Cardiac muscle cell (in vitro differentiated cells and primary cell): ENCODE results near the gene YBEY. TPM values are rescaled to one million over a fixed set of nuclear protein-coding genes. Genes with fewer than 3 reads are reported as not detected.

ENCODE experiments used
- DNase-seq, 2 donors: peaks; one replicate each; pipeline versions ENCODE4 v3.0.0 to v3.0.0-alpha.2; 2010 to 2017; ENCODE audit warnings: low read depth in 1 of 2, low spot score in 1 of 2
- H3K27ac ChIP-seq: fragments of 200-600 bp; sonication (generic); 2 replicates; pipeline ENCODE4 v1.5.1; 2016
- H3K27me3 ChIP-seq: fragments of 200-600 bp; sonication (generic); 2 replicates; pipeline ENCODE4 v1.6.0; 2016; ENCODE audit warnings: control low read depth
- H3K36me3 ChIP-seq: fragments of 200-600 bp; sonication (generic); 2 replicates; pipeline ENCODE4 v1.5.1; 2016; ENCODE audit warnings: control low read depth
- H3K4me1 ChIP-seq: fragments of 200-600 bp; sonication (generic); 2 replicates; pipeline ENCODE4 v1.8.1; 2017; ENCODE audit warnings: low read depth, mild to moderate bottlenecking, mixed run types
- H3K4me3 ChIP-seq: fragments of 200-600 bp; sonication (generic); 2 replicates; pipeline ENCODE4 v1.5.1; 2016; ENCODE audit warnings: mild to moderate bottlenecking
- H3K9me3 ChIP-seq: fragments of 200-600 bp; sonication (generic); 2 replicates; pipeline ENCODE4 v1.5.1; 2017; ENCODE audit warnings: low read depth, mild to moderate bottlenecking, control low read depth
- polyA plus RNA-seq: library from polyadenylated mRNA; unstranded; fragments of >200 nt; fragmentation: Nextera tagmentation; extraction: Ambion mirVana; gene quantifications from 2 replicates; pipeline ENCODE4 v1.2.1, GENCODE V29; 2016
- total RNA-seq: library from RNA; depleted of rRNA; stranded (reverse); fragments of >200 nt; gene quantifications from 2 replicates; pipeline ENCODE4 v1.2.3, GENCODE V29; 2016
- TF ChIP-seq, protein P1 (sequence below): IDR thresholded peaks from 2 replicates; pipeline ENCODE4 v1.5.1; 2012; ENCODE audit warnings: low read depth, mild to moderate bottlenecking, low read length

The YBEY gene
- total and polyA plus RNA-seq, 2 experiments from 2014 or later, result 17.9 to 25.5 TPM

DNA sequence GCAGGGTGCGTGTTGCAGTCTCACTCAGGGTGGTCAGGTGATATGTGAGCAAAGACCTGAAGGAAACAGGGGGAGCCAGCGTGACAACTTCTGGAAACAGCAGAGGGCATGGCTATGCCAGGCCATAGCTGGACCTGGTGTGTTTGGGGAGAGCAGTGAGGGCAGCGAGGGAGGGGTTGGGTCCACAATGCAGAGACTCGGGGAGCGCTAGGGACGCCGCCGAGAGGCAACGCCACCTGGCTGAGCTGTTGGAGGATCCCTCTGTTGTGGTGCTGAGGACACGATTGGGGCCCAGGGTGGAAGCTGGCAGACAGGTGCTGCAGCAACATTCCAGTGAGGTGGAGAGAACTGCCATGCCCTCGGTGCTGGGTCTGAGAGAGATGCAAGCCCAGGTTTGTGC, 31.0 kb upstream of the YBEY start:
- no peaks in the 10 kb centered on the region for H3K27me3 ChIP-seq
- H3K4me1 ChIP-seq, result no peaks in the 10 kb centered on the region
- no peak overlapping the region for H3K4me3 ChIP-seq
- peaks cover 68% of the 10 kb centered on the region for H3K36me3 ChIP-seq
- no peaks in the 10 kb centered on the region for H3K9me3 ChIP-seq
- no peak for DNase-seq
- H3K27ac ChIP-seq, result no peak overlapping the region
- TF ChIP-seq, protein P1, sequence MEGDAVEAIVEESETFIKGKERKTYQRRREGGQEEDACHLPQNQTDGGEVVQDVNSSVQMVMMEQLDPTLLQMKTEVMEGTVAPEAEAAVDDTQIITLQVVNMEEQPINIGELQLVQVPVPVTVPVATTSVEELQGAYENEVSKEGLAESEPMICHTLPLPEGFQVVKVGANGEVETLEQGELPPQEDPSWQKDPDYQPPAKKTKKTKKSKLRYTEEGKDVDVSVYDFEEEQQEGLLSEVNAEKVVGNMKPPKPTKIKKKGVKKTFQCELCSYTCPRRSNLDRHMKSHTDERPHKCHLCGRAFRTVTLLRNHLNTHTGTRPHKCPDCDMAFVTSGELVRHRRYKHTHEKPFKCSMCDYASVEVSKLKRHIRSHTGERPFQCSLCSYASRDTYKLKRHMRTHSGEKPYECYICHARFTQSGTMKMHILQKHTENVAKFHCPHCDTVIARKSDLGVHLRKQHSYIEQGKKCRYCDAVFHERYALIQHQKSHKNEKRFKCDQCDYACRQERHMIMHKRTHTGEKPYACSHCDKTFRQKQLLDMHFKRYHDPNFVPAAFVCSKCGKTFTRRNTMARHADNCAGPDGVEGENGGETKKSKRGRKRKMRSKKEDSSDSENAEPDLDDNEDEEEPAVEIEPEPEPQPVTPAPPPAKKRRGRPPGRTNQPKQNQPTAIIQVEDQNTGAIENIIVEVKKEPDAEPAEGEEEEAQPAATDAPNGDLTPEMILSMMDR, result no peak

DNA sequence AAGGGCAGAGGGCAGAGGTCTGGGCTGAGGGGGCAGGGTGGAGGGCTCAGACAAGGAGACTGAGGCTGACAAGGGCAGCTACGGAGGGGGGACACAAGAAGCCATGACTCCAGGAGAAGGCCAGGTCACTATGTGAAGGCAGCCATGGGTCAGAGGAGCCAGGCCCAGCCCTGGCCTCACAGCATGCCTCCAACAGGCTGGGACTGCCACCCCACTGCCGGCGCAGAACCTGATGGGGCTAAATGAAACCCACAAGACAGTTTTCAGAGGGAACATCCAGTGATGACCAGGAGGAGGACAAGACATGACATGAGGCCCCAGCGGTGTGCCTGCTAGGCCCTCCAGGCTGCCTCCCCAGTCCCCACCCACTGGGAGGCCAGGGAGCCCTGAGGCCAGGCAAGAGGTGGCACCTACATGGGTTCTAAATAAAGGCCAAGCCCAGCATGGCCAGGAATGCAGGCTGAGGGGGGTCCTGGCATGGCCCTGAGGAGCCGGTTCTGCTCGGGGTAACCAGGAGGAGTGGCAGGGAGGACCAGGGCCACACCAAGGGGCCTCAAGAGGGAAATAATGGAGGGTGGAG, 30.3 kb upstream of the YBEY start:
- DNase-seq, result no peak

DNA sequence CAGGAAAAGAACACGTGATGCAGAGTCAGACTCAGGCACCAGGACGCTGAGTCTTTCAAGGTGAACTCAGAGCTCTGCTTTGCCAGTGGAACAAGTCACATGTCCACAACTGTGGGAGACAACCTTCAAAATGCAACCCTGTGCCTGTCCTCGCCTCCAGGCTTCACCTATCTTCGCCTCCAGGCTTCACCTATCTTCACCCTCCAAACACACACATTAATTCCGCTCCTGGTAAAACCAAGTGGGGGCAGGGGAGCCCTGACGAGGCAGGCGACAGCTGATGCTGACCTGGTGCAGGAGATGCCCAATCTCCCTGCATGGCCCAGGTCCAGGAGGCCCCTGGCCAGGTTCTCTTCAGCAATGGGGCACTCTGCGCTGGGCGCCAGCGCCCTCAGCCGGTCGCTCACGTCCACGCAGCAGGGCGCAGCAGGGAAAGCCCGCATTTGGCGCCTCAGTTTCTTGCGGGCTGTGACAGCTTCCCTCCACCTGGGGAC, 29.6 kb upstream of the YBEY start:
- TF ChIP-seq, protein P1, result no peak
- no peaks in the 10 kb centered on the region for H3K27me3 ChIP-seq
- H3K27ac ChIP-seq, result no peak overlapping the region
- peaks cover 70% of the 10 kb centered on the region for H3K36me3 ChIP-seq
- H3K4me3 ChIP-seq, result no peak overlapping the region
- DNase-seq, result no peak
- no peaks in the 10 kb centered on the region for H3K4me1 ChIP-seq
- no peaks in the 10 kb centered on the region for H3K9me3 ChIP-seq

More for the DNA sequence above, 30.3 kb upstream of the YBEY start:
- Histone ChIP-seq H3K27ac (no peak overlapping the region), H3K9me3 (no peaks in the 10 kb centered on the region), H3K4me1 (no peaks in the 10 kb centered on the region), H3K36me3 (peaks cover 69% of the 10 kb centered on the region), H3K27me3 (no peaks in the 10 kb centered on the region), H3K4me3 (no peak overlapping the region)
- TF ChIP-seq, protein P1, result no peak

DNA sequence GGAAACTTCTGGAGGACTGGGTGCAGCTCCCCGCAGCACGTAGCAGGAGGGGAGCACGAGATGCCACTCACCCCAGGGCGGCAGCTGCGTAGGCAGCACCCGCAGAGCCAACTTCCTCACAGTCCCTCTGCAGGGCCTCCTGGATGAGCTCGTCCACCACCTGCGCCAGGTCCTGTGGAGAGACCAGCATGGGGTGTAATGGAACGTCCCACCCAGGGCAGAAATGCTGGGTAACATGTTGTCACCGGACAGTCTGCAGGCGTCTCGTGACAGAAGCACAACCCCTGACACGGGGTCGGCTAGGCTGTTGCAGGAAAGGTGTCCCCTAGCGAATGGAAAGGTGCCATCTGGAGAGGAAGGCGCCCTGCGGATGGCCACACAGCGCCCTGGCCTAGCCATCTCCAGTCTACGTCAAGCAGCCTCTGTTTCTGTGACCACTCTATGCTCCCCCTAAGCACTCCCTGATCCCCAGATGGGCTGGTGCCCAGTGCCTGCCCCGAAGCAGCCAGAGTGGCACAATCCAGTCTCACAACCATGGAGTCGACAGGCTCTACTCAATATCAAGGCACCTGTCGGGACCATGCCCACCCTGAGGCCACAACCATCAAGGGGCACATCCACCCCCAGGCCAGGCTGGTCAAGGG, 22.0 kb upstream of the YBEY start:
- H3K36me3 ChIP-seq, result peaks cover 52% of the 10 kb centered on the region

DNA sequence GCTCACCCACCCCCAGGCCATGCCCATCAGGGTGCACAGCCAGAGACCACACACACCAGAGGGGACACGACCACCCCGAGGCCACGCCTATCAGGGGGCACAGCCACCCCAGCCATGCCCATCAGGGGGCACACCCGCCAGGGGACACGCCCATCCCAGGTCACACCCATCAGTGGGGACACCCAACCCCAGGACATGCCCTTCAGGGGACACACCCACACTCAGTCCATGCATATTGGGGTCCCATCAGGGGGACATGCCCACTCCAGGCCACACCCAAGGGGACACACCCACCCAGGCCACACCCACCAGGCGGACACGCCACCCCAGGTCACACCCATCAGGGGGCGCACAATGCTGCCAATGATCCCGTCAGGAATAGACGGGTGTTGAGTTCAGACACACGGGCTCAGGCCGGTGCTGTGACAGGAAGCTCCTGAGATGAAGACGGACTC, 21.4 kb upstream of the YBEY start:
- DNase-seq, result no peak
- H3K9me3 ChIP-seq, result no peaks in the 10 kb centered on the region
- H3K4me1 ChIP-seq, result no peaks in the 10 kb centered on the region
- no peak overlapping the region for H3K27ac ChIP-seq
- H3K36me3 ChIP-seq, result peaks cover 58% of the 10 kb centered on the region
- no peaks in the 10 kb centered on the region for H3K27me3 ChIP-seq
- TF ChIP-seq, protein P1, result no peak
- H3K4me3 ChIP-seq, result no peak overlapping the region

More for the DNA sequence above, 22.0 kb upstream of the YBEY start:
- DNase-seq, result no peak
- Histone ChIP-seq H3K9me3 (no peaks in the 10 kb centered on the region), H3K4me3 (no peak overlapping the region), H3K27ac (no peak overlapping the region), H3K4me1 (no peaks in the 10 kb centered on the region), H3K27me3 (no peaks in the 10 kb centered on the region)
- TF ChIP-seq, protein P1, result no peak
